GM18505 (cell line): Measurements from ENCODE around the gene ZNF620.
A peak's percentile ranks its signal among the peaks of the same experiment; 100 is the strongest.
"Not testable (repeated sequence)": the region's sequence is repeated elsewhere in the genome, so short reads cannot be mapped to it uniquely, and the experiment has no call there.

Source experiments
- ATAC-seq: cut with Tn5 transposase; IDR thresholded peaks from one replicate; pipeline ENCODE4 v1.9.1; 2021; ENCODE audit not compliant: unreplicated experiment
- POLR2A ChIP-seq: IDR thresholded peaks from 4 replicates; pipeline ENCODE4 v1.6.1; 2011; ENCODE audit warnings: borderline replicate concordance; ENCODE audit not compliant: insufficient read depth, insufficient read length; ENCODE audit errors: extremely low read depth

Gene ZNF620

DNA sequence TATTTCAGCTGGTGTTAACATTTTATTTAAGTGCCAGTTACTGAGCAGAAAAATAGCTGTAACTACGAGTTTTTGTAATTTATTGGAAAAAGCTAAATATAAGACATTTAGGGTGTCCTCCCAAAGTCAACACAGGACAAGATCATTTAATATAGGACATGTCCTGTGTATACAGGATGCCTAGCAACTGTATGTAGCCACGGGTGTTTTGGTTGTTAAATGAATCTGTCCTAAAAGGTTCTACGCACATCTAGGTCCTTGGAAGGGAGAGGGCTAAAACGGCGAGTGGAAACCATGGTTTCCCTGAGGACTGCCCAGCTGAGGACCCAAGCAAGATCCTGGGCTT lies 18.4 kb downstream of the ZNF620 start:
- TF ChIP-seq POLR2A: no peak
- ATAC-seq: no peak

- ATAC-seq: peak; percentile 99
- TF ChIP-seq POLR2A: peak; percentile 97
Observed at GRCh38 chr3:40524568-40525285, 18.9 kb downstream of the ZNF620 start, which contains the start of gene ZNF621. Gene ZNF621 (plus strand): TSS chr3:40524960. CDS start chr3:40525841, 881 bp downstream.

- no peak for TF ChIP-seq POLR2A
- ATAC-seq: no peak
Observed at GRCh38 chr3:40528426-40528825, 22.6 kb downstream of the ZNF620 start.

DNA sequence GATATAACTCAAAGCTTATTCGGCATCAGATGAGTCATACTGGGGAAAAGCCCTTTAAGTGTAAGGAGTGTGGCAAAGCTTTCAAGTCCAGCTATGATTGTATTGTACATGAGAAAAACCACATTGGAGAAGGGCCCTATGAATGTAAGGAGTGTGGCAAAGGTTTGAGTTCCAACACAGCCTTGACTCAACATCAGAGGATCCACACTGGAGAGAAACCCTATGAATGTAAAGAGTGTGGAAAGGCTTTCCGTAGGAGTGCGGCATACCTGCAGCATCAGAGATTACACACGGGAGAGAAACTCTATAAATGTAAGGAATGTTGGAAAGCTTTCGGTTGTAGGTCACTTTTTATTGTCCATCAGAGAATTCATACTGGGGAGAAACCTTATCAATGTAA lies 26.4 kb downstream of the ZNF620 start:
- no peak for TF ChIP-seq POLR2A
- ATAC-seq: no peak

- TF ChIP-seq POLR2A: no peak
- ATAC-seq: no peak
Observed at GRCh38 chr3:40534283-40534682, 28.4 kb downstream of the ZNF620 start.

GRCh38 chr3:40546816-40547215 lies 41.0 kb downstream of the ZNF620 start:
- no peak for TF ChIP-seq POLR2A
- no peak for ATAC-seq

DNA sequence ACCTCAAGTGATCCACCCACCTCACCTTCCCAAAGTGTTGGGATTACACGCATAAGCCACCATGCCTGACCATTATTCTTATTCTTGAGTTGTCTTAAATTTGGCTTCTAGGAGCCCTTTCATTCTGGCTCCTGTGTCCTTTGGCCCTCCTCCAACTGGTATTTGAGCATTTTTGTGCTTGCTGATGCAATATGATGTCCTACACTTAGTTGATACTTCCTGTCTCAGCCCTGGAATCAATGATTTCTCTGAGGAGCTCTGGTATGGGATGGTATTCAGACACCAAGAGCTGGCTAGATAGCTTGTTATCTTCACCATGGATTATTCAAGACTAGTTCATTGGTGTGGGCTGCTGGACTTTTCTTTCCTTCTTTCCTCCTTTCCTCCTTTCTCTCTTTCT lies 44.3 kb downstream of the ZNF620 start:
- no peak for TF ChIP-seq POLR2A
- no peak for ATAC-seq

DNA sequence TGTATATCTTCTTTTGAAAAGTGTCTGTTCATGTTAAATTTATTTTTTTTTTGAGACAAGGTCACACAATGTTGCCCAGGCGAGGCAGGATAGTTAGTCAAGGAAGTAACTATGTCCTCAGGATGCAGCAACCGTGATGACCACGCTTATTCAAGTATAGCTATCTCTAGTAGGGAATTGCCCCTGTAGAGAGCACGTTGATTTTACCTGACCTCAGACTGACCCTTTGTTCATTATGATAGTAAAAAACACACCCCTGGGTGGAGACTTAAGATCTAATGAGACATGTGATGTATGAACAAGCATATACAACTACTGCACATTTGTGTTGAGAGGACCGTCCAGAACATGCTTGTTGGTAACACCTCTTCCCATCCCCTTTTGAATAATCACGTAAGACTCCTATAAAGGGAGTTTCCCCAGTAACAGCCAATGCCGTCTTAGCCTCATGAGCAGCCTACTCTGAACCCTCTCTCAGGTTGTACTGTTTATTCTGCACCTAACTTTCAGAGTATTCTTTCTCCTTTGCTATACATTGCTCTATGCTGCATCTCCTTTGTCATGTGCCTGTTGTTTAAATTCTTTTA lies 51.8 kb downstream of the ZNF620 start:
- no peak for ATAC-seq

DNA sequence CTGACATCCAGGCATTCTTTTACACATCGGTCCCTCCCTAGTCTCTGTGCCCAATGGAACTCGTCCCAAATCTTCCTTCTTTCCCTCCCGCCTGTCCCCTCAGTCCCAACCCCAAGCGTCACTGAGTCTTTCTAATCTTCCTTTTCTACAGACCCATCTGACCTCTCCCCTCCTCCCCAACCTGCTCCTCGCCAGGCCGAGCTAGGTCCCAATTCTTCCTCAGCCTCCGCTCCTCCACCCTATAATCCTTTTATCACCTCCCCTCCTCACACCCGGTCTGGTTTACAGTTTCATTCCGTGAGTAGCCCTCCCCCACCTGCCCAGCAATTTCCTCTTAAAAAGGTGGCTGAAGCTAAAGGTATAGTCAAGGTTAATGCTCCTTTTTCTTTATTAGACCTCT lies 56.6 kb downstream of the ZNF620 start:
- ATAC-seq: not testable (repeated sequence)

More for the DNA sequence above, 51.8 kb downstream of the ZNF620 start:
- TF ChIP-seq POLR2A: no peak

GRCh38 chr3:40565629-40566028 lies 59.8 kb downstream of the ZNF620 start:
- not testable (repeated sequence) for ATAC-seq

DNA sequence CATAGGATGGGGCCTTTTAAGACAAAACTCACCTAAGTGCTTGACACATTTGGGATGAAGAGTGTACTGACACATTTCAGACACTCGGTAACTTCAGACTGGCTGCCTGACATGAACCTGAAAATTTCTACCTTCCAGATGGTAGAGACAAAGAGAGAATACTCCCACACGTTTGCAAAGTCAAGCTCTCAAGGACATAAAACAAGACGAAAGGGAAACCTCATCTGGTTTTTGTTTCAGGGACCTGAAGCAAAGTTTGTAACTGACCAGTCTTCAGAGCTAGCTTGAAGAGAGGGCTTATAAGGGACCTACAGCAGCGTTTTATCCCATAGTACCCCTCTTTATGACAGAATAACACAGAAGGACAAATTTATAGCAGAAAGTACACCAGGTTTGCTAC lies 60.9 kb downstream of the ZNF620 start:
- TF ChIP-seq POLR2A: no peak
- no peak for ATAC-seq
